Measurements from ENCODE around the gene ASIC4.

- TF ChIP-seq EP300 (IDR thresholded peaks at IDR 0.05) (no peak), CTCF (IDR thresholded peaks at IDR 0.05) (no peak), POLR2A (IDR thresholded peaks at IDR 0.05; ENCODE audit: low read depth) (no peak), POLR2AphosphoS5 (IDR thresholded peaks at IDR 0.05) (no peak)
Measured at GRCh38 chr2:219476652-219477151, 37.6 kb upstream of the ASIC4 start.

All from esophagus muscularis mucosa (tissue), 4 donors.